GM18508 (cell line): Measurements from ENCODE around the gene SCNN1G.
"Not testable (repeated sequence)": the region's sequence is repeated elsewhere in the genome, so short reads cannot be mapped to it uniquely, and the experiment has no call there.

Experiments
- ATAC-seq: cut with Tn5 transposase; IDR thresholded peaks from one replicate; pipeline ENCODE4 v1.9.1; 2021; ENCODE audit warnings: moderate number of reproducible peaks; ENCODE audit not compliant: insufficient read depth, unreplicated experiment

SCNN1G gene

GRCh38 chr16:23248261-23249194 lies 66.0 kb downstream of the SCNN1G start:
- no peak for ATAC-seq

GRCh38 chr16:23249830-23250229 lies 67.3 kb downstream of the SCNN1G start:
- ATAC-seq: no peak

GRCh38 chr16:23252310-23252709 lies 69.8 kb downstream of the SCNN1G start:
- ATAC-seq: no peak

- ATAC-seq: not testable (repeated sequence)
These were observed 71.1 kb downstream of the SCNN1G start for GRCh38 chr16:23253650-23254049.

- ATAC-seq: no peak
These were observed 71.8 kb downstream of the SCNN1G start for GRCh38 chr16:23254338-23254737.

- ATAC-seq: no peak
These were observed 72.5 kb downstream of the SCNN1G start for GRCh38 chr16:23255000-23255399.

- no peak for ATAC-seq
These were observed 73.9 kb downstream of the SCNN1G start for GRCh38 chr16:23256440-23256839.

- no peak for ATAC-seq
These were observed 75.1 kb downstream of the SCNN1G start for GRCh38 chr16:23257682-23258081.

- ATAC-seq: no peak
These were observed 76.3 kb downstream of the SCNN1G start for GRCh38 chr16:23258919-23259237.
